Anterior cingulate cortex (tissue), 58 donors: ENCODE measurements around the gene GLYATL1B.

Experiments
- DNase-seq, 58 donors: peaks; one replicate each; lab custom pipeline; 2025; lab: John Stamatoyannopoulos, UW

GLYATL1B gene

GRCh38 chr11:59142530-59143507, 56.7 kb downstream of the GLYATL1B start, which contains the start of gene FAM111A:
TSS of gene FAM111A (plus strand) at chr11:59142856. CDS start at chr11:59148873, 6,017 bp downstream.
- DNase-seq, result peak in 56 of 58 donors; percentile 34 to 84 (median 68)

- DNase-seq, result peak in 1 of 58 donors; percentile 1
Observed at GRCh38 chr11:59144096-59144495, 58.0 kb downstream of the GLYATL1B start.
